HEK293T (cell line): ENCODE measurements around the gene PEAK1.

Experiments used
- BHLHE40 ChIP-seq: fragments of 450-650 bp; IDR thresholded peaks from 2 replicates; pipeline ENCODE4 v1.6.1; 2016; ENCODE audit warnings: mild to moderate bottlenecking, moderate library complexity, borderline replicate concordance
- SP1 ChIP-seq: fragments of 450-650 bp; IDR thresholded peaks from 2 replicates; pipeline ENCODE4 v1.6.1; 2017
- SUZ12 ChIP-seq: fragments of 450-650 bp; IDR thresholded peaks from 2 replicates; pipeline ENCODE4 v1.6.1; 2016; ENCODE audit warnings: mild to moderate bottlenecking
- TARDBP ChIP-seq: fragments of 450-650 bp; IDR thresholded peaks from 2 replicates; pipeline ENCODE4 v1.6.1; 2016

DNA sequence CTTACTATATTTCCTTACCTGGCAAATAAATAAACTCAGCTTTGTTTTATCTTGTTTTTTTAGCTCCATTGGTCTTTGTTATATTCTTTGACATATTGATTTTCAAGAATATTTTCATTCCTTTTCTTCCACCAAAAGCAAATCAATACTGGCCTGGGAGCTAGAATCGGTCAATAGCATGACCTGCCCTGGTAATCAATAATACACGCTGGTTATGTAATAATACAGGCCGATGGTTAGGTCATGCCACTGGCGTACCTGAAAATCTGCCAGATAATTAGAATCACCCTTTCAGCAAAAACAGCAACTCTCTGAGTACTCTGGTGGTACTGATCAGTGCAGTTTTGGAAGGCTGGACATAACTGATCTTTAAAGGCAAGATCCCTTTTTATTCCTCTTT, 39.9 kb downstream of the PEAK1 start:
- no peak for TF ChIP-seq BHLHE40
- no peak for TF ChIP-seq TARDBP
- no peak for TF ChIP-seq SP1
- no peak for TF ChIP-seq SUZ12
